Stimulated activated CD8-positive, alpha-beta memory T cell treated with anti-CD3 and anti-CD28 coated beads, Interleukin-4, amount 100 ng/mL, for 24 hours (primary cell): ENCODE data around the gene HCFC1.

ENCODE experiments used
- DNase-seq: peaks from one replicate; pipeline ENCODE4 v3.0.0-alpha.2; 2020; ENCODE audit warnings: low read depth

HCFC1 gene

GRCh38 chrX:153971450-153972367 is at the start of gene HCFC1:
Gene HCFC1, minus strand, starts transcription at chrX:153971818. Its CDS starts 978 bp downstream, at chrX:153970840.
- peak; percentile 89 for DNase-seq

DNA sequence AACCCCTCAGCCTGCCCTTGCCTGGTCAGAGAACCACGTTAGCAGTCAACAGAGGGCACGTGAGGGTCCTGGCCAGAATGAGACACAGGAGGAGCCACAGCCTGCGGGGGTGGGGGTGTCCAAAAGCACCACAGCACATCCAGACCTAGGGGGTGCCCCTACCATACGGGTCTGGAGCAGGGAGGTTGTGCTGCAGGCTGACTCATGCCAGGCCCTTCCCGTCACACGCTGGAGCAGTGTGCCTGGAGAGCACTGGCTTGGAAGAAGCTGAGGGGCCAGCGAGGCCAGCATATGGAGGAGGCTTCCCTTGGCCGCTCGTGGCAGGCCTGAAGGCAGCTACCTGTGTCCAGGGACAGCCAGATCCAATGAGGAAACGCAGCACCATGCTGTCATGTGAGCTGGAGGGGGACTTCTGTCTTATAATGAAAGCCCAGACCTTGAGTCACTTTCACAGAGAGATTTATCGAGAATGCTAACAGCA is 49.6 kb upstream of the HCFC1 start:
- no peak for DNase-seq

GRCh38 chrX:154020536-154021115 is 49.0 kb upstream of the HCFC1 start:
- DNase-seq: no peak

DNA sequence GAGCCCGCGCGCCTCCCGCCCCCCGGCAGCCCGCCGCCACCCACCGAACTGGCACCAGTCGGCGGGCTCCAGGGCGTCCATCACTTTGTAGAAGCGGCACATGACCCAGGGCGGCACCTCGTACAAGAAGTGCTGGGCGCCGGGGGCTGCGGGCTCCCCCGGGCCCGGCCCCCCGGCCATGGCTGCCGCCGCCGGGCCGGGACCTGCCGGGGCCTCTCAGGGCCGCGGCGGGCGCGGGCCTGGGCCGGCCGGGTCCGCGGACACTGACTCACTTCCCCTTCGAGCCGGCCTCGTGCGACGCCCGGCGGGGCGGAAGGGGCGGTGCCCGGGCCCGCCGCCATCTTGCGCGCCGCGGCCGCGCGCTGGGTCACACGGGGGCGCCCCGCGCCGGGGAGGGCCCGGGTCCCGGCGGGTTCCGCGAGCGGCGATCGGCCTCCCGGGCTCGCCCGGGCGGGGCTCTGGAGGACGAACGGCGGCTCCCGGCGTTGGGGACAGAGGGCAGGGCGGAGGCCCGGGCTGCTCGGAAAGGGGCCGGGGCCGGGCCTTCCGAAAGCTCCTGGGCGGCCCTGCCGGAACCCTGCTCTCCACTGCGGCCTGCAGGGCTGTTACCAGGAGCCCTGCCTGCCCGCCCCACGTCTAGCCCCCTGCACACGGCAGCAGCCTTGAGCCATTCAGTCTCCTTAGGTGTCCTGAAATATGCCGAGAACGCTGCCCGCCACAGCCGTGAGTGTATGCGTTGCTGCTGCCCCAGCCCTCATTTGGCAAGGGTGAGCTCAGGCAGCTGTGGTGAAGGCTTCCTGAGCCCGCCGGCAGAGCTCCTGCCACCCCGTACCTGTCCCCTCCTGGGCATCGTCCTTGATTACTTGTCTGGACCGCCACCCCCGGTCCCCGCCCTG is 48.3 kb upstream of the HCFC1 start, which contains the start of gene IRAK1:
TSS of gene IRAK1 (minus strand) at position 270 of the 896 bp plus-strand sequence. CDS start at position 180, 90 bp downstream.
- DNase-seq: peak; percentile 34

- peak; percentile 11 for DNase-seq
Observed at GRCh38 chrX:154019061-154019621, 47.5 kb upstream of the HCFC1 start.

DNA sequence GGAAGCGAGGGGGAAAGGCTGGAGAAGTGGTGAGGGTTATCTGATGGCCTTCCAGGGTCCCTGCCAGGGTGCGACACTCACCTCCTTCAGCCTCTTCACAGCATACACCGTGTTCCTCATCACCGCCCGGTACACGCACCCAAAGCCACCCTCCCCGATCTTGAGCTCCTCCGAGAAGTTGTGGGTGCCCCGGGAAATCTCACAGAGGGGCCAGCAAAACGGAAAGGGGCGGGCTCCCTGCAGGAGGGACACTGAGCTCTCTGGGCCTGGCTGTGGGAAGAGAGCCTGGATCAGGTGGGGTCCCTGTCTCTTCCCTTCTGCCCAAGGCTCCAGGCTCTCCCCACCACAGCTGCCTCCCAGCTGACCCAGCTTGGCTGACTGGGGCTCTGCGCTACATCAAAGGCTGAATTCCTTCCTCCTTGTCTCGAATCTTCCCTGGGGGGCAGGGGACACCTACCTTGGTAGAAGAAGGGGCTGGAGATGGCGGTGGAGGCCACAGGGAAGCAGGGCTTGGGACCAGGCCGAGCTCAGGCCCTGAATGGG is 47.0 kb upstream of the HCFC1 start:
- DNase-seq: no peak

DNA sequence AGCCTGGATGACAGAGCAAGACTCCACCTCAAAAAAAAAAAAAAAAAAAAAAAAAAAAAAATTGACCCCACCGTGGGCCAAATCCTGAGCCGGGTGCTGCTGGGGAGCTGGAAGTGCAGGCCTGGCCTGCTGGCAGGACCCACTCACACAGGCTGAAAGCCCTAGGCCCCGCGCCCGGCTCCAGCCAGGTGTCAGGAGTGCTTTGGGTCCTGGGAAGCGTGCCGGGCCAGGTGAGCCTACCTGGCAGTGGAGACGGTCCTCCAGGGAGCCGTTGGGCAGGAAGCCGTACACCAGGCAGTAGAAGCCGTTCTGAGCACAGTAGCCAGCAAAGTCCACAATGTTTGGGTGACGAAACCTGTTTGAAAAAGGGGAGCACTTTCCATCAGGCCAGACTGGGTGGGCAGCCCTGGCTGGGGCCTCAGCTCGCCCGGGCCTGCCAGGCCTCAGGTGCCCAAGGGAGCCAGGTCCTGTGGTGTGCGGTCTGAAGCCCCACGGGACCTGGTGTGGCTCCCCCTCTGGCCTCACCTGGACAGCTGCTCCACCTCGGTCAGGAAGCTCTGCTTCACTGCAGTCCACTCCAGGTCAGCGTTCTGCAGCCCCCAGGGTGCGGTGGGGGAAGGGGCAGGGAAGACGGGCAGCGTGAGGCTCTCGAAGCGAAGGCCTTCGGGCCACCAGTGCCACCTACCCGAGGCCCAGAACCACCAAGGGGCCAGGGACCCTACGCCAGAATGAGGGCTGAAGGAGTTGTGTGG is 46.3 kb upstream of the HCFC1 start:
- no peak for DNase-seq

DNA sequence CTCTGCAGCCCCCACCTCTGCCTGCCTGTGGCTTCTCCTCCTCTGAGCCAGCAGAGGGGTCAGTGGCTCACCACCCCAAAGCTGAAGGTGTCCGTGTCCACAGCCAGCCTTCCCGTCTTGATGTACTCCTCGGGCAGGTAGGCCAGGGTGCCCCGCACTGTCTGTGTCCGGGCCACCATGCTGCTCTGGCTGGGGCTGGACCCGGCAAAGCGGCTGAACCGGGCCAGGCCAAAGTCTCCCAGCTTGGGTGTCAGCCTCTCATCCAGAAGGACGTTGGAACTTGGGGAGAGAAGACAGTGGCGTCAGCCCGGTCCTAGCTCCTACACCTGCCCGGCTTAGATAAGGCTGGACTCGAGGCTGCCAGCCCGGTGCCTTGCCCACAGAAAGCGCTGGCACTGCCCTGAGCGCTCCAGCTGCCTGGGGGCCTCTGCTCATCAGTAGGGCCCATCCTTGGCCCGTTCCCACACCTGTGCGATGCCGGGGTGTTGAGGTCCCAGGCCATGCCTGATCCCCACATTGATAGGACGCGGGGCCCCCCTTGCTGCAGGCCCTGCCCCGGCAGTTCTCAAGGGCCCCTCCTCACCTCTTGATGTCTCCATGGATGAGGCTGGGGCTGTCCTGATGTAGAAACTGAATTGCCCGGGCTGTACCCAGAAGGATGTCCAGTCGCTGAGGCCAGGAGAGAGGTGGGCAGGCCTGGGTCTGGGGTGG is 44.9 kb upstream of the HCFC1 start:
- DNase-seq: no peak

DNA sequence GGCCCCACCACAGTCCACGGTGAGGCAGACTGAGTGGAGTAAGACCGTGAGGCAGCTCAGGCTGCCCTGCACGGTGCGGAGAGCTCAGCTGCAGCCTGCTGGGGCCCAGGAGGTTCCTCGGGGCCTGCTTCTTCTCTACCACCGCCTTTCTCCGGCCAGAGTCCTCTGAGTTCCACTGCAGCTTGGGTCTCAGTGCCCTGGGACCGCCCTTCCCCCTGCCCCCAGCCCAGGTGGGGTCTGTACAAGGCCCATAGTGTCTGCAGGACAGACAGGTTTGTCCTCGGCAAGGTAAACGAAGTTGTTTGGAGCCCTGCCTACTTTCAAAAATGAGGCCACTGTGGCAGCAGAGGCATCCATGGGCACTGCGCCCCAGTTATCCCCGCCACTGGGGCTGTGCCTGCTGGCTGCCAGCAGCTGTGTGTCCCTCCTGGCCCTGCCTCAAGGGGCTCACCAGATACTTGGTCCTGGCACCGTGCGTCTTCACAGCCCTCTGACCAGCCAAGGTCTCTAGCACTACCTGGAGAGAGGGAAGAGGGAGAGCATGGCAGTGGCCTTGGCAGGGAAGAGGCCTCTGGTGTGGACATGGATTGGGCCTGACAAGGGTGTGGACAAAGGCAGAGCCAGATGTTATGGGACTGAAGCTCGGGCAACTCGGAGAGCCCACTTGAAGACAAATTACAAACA is 44.1 kb upstream of the HCFC1 start:
- DNase-seq: no peak

DNA sequence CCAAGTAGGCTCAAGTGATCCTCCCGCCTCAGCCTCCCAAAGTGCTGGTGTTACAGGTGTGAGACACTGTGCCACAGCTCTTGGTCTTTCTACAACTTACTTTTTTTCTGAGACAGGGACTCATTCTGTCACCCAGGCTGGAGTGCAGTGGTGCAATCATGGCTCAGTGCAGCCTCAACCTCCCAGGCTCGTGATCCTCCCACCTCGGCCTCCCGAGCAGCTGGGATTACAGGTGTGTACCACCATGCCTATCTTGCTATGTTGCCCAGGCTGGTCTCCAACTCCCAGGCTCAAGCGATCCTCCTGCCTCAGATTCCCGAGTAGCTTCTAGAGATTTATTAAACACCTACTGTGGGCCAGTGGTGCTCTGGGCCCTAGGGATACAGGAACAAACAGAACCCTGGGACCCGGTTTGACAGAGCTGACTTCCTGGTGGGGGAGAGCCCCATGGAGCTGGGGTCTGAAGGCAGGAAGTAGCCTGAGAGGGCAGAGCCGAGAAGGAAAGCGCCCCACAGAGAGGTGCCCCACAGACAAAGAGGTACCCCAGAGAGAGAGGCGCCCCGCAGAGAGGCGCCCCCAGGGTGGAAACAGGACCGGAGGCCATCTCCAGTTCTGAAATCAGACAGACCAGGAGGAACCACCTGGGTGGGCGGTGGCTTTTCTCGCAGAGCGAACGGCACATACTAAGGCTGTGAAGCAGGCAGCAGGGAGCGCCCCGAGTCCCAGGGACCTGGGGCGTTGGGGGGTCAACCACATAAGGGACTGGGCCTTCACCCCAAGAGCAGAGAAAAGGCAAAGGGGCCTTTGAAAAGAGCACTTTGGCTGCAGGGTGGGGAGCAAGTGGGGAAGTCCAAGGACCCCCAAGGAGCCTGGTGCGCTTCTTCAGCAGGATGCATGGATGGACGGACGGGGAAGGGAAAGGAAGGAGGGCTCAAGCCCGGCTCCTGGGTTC is 43.1 kb upstream of the HCFC1 start:
- no peak for DNase-seq

DNA sequence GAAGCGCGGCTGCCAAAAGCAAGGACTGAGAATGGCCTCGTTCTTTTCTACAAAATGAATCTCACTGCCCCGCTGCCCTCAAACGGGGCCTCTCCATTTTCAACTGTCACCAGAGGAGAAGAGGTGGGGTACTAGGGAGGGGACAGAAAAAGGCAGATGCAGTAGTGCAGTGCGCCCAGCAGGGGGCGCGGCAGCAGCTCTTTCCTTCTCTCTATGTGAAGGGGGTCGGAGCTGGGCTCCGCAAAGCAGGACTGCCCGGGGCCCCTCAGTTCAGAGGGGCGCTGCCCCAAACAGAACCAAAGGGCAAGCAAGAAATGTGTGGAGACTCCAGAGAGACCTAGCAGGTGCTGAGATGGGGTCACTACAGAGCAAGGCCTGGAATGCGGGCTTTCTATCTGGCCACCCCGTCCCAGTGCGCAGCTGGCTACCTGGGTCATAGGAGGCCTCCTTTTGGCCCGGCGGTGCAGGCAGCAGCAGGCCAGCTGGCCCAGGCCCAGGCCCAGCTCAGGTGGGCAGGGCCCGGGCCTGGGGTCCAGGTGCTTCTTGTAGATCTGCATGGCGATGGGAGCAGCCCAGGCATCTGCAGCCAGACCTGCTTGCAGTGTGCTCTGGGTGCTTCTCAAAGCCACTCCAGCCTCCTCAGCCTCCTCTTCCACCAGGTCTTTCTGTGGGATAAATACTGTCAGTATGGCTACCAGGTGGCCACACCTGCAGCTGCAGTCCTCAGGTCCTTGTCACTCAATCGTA is 42.2 kb upstream of the HCFC1 start:
- DNase-seq: peak; percentile 39

- no peak for DNase-seq
Observed at GRCh38 chrX:154013001-154013421, 41.4 kb upstream of the HCFC1 start.

DNA sequence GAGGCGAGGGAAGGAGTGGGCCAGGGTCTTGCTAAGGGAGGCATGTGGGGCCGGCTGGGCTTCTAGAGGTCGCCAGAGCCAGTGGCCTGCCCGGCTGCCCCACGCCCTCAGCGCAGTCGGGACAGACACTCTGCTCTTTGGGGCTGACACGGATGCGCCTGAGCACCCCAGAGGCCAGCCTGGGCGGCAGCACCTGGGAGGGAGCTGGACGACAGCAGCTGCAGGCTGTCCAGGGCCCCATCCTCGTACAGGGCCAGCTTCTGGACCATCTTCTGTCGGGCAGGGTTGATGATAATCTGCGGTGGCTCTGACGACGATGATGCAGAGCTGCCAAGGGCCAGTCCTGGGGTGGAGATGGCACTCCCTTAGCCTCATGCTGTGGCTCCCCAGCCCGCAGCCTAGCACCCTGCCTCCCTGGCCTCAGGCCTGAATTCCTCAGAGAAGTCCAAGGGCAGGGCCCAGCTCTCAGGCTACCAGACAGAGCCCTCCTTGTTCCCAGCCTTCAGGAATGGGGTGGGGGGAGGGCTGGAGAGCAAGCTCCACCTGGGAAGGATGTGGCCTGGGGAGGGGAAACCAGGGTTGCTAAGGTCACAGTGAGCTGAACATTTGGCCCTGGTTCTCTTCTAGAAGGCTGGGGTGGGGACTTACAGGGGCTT is 40.8 kb upstream of the HCFC1 start:
- no peak for DNase-seq

DNA sequence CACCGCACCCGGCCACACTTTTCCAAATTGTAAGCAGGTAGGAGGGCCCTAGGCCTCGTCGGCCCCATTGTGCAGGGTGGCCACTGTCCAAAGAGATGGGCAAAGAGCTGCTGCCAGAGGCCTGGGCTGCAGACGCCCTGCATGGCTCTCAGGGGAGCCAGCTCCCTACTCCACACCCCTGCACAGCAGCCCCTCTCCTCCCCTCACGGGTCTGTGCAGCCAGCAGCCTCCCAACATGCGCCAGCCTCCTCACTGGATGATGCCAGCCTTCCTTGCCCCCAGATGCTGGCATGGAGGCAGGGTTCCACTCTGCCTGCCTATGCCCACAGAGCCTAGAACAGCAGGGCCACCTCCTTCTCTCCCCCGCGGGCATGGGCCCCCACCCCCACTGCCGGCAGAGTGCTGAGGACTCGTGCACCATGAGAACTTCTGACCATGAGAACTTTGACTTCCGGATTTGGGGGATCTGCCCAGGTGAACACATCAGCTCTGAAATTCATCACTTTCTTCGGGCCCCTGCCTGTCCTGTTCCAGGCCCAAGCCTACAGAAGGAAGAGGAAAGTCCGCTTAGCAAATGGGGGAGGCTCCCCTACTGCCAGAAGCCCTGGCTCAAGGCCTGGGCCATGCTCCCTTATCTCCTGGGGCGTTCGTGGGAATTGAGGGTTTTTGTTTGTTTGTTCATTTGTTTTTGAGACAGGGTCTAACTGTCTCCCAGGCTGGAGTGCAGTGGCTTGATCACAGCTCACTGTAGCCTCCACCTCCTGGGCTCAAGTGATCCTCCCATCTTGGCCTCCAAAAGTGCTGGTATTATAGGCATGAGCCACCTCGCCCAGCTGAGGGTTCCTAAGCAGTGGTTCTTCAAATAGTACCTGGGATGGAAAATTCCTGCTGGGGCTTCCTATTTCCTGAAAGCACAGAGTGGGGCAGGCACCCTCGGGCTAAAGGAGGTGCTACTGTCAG is 40.0 kb upstream of the HCFC1 start:
- DNase-seq: no peak

DNA sequence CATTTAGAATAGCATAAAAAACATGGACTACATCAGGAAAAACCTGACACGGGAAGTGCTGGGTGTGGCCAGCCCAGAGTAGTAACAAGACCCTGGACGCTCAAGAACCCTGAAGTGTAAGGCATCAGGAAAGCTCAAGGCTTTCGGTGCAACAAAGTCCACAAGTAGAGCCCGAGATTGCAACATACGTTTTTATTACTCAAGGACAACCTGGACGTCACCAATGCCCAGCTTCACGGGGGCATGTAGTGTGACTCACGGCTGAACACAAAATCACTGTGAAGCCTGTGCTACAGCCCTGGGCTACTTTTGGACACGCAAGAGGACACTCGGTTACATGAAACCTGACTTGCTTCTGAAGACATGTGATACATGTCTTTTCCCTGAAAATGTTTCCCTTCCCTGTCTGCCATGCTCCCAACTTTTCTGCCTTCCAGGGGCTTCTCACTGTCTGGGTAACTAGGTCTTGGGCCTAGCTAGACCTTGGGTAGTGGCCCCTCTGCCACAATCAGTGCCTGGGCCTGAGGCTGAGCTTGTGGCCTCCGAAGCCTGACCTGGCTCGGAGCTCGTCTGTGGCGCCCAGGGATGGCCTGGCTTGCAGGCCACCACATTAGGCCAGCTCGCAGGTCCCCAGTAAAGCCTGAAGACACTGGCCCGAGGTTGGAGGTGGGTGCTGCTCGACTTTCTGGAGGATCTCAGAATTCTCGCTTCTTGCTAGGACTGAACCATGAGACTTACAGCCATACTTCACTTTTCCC is 38.9 kb upstream of the HCFC1 start:
- DNase-seq: no peak
